Psoas muscle (tissue), 8 donors: Measurements from ENCODE around the gene THUMPD1. TPM values are rescaled to one million over a fixed set of nuclear protein-coding genes. Genes with fewer than 3 reads are reported as not detected.

ENCODE experiments used
- ATAC-seq, 4 donors: fragments of 200-7000 bp; cut with Tn5 transposase; one replicate each; pipeline ENCODE4 v1.9.1; 2020; ENCODE audit warnings: moderate library complexity in 3 of 4, mild to moderate bottlenecking in 2 of 4
- DNase-seq, 2 donors: peaks; one replicate each; pipeline ENCODE4 v3.0.0-alpha.2; 2020
- H3K27ac ChIP-seq: fragments of 200-600 bp; one replicate; pipeline ENCODE4 v1.8.0; 2022
- H3K27me3 ChIP-seq, 3 donors: fragments of 200-600 bp in 1 of 3; one replicate each; pipeline versions ENCODE4 v1.6.1 to v1.8.0; 2013 to 2022; ENCODE audit warnings: low read length in 2 of 3, mild to moderate bottlenecking in 2 of 3, moderate library complexity in 1 of 3; ENCODE audit not compliant: insufficient read depth in 3 of 3
- H3K36me3 ChIP-seq, 2 donors: fragments of 200-600 bp in 1 of 2; one replicate each; pipeline versions ENCODE4 v1.6.1 to v1.8.0; 2013 to 2022; ENCODE audit warnings: low read depth in 1 of 2, mild to moderate bottlenecking in 1 of 2, moderate library complexity in 1 of 2; ENCODE audit not compliant: insufficient read depth in 1 of 2
- H3K4me1 ChIP-seq: fragments of 200-600 bp; one replicate; pipeline ENCODE4 v1.8.0; 2022
- H3K4me3 ChIP-seq: fragments of 200-600 bp; one replicate; pipeline ENCODE4 v1.8.0; 2022; ENCODE audit warnings: mild to moderate bottlenecking
- H3K9me3 ChIP-seq: fragments of 200-600 bp; one replicate; pipeline ENCODE4 v1.8.0; 2022
- CTCF ChIP-seq: fragments of 200-600 bp; IDR thresholded peaks from one replicate; pipeline ENCODE4 v1.8.0; 2022; ENCODE audit warnings: antibody characterized with exemption
- WGBS, 3 donors: extraction: QIAGEN DNeasy Blood & Tissue Kit; methylation state at CpG; one replicate each; pipeline versions ENCODE4 v1.1.6 to v1.1.7; 2013; 5-methylcytosine and 5-hydroxymethylcytosine counted together
- intact Hi-C, 2 donors: fragments of 100-400 bp; cut with DNase I; formaldehyde crosslinking; loops; one replicate each; pipeline versions ENCODE4 v1.11.0 to v1.14.2; 2022
- polyA plus RNA-seq, 3 donors: library from polyadenylated mRNA; stranded (reverse); fragments of 200-250 nt; gene quantifications; one replicate each; pipeline ENCODE4 v1.2.3, GENCODE V29; 2013
- total RNA-seq, 4 donors: library from RNA; stranded (reverse); fragmentation: NEBNext Ultra II Directional in 2 of 4; extraction: Animal tissue kit (Norgen Biotek cat#: 25700) in 2 of 4; gene quantifications; one replicate each; pipeline versions ENCODE4 v1.2.1 to v1.2.4, GENCODE V29; 2021 to 2023
- donor health status: healthy with polysubstance abuse.
- donor health status: DM: no; HTN: no; CAD: no; lungs with moderate emphysema.
- donor health status: Bipolar disorder and iron deficiency.
- donor health status: healthy.
- donor health status: DM: yes; HTN: yes; CAD: no.
- donor health status: DM: no; HTN: no; CAD: no.
- donor health status: DM: no; HTN: no; CAD: no.
- donor health status: DM: yes; HTN: yes; CAD: no.

Gene THUMPD1
- total and polyA plus RNA-seq, 7 donors = 13.0 to 29.5 (median 20.5) TPM

- no peak overlapping the region for H3K27ac ChIP-seq
- no peak for TF ChIP-seq CTCF
- intact Hi-C loops = no loop called here
- DNase-seq (no peak), ATAC-seq (no peak)
- H3K4me3 ChIP-seq = no peak overlapping the region
- no peaks in the 10 kb centered on the region for H3K27me3 ChIP-seq
- H3K36me3 ChIP-seq = no peaks in the 10 kb centered on the region
- H3K9me3 ChIP-seq = no peaks in the 10 kb centered on the region
- WGBS, 3 donors = 81 to 90% (median 83%) methylated on average over 1 of the region's 1 CpG
- H3K4me1 ChIP-seq = no peaks in the 10 kb centered on the region
Measured at GRCh38 chr16:20683812-20684211, 57.8 kb downstream of the THUMPD1 start.

Other genes with a start within 250 kb of the THUMPD1 start
- not detected for gene ACSM2B, start 165.5 kb downstream of the THUMPD1 start, total RNA-seq
- under 1 TPM in 1 of 3 donors, not detected in 2; 0.25 TPM for gene ACSM2B, start 165.5 kb downstream of the THUMPD1 start, polyA plus RNA-seq
- gene ACSM1, start 44.1 kb downstream of the THUMPD1 start, total RNA-seq = under 1 TPM in 2 of 4 donors, not detected in 2; 0.15 to 0.48 TPM
- gene ACSM1, start 44.1 kb downstream of the THUMPD1 start, polyA plus RNA-seq = under 1 TPM in 1 of 3 donors, not detected in 2; 0.29 TPM
- 1 to 10 TPM in 2 of 4 donors, under 1 TPM in 2; 0.34 to 6.5 (median 2.4) TPM for gene ACSM3, start 22.2 kb upstream of the THUMPD1 start, total RNA-seq
- under 1 TPM; 0.13 to 0.86 (median 0.56) TPM for gene ACSM3, start 22.2 kb upstream of the THUMPD1 start, polyA plus RNA-seq
- 1 to 10 TPM; 4.2 to 9.5 (median 7.9) TPM for gene ERI2, start 64.7 kb upstream of the THUMPD1 start, total RNA-seq
- gene ERI2, start 64.7 kb upstream of the THUMPD1 start, polyA plus RNA-seq = 10 to 100 TPM in 1 of 3 donors, 1 to 10 TPM in 2; 3.6 to 14.9 (median 5.4) TPM
- gene REXO5, start 64.7 kb upstream of the THUMPD1 start, total RNA-seq = 1 to 10 TPM in 1 of 4 donors, under 1 TPM in 3; 0.63 to 1.4 (median 0.92) TPM
- 1 to 10 TPM; 1.1 to 1.8 (median 1.2) TPM for gene REXO5, start 64.7 kb upstream of the THUMPD1 start, polyA plus RNA-seq
- 10 to 100 TPM in 2 of 4 donors, 1 to 10 TPM in 2; 6.8 to 19.6 (median 11.6) TPM for gene DCUN1D3, start 158.5 kb upstream of the THUMPD1 start, total RNA-seq
- gene DCUN1D3, start 158.5 kb upstream of the THUMPD1 start, polyA plus RNA-seq = 1 to 10 TPM; 2.2 to 8.7 (median 8.6) TPM
- 10 to 100 TPM; 27.2 to 47.9 (median 32.7) TPM for gene LYRM1, start 159.0 kb upstream of the THUMPD1 start, total RNA-seq
- gene LYRM1, start 159.0 kb upstream of the THUMPD1 start, polyA plus RNA-seq = 10 to 100 TPM; 33.6 to 54.0 (median 53.8) TPM